ENCODE data around the gene STK17A. TPM values are rescaled to one million over a fixed set of nuclear protein-coding genes. Genes with fewer than 3 reads are reported as not detected.

Gene STK17A
- total RNA-seq, 1 donor from 2014 or later, result 16.7 TPM

DNA sequence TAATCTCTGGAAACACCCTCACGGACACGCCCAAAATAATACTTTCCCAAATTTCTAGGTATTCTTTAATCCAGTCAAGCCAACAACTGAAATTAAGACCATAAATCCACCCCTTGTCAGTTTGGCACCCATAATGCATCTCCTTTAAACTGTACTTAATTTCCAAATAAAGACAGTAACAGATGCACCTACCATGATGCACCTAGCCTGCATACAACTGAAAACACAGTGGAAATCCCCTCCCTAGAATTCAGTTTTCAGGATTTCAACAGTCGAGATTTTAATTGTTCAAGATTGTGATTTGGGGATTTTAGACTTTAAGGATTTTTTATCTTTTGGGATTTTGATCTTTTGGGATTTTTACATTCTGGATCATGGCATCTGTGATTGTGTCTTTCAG lies 17.1 kb downstream of the STK17A start:
- H3K9me3 ChIP-seq, result no peaks in the 10 kb centered on the region
- TF ChIP-seq POLR2AphosphoS5 (IDR thresholded peaks at IDR 0.05; ENCODE audit: insufficient read depth in 1 of 2, low read depth in 1 of 2) (no peak), POLR2A (IDR thresholded peaks at IDR 0.05) (no peak)
- TF ChIP-seq, protein P1, sequence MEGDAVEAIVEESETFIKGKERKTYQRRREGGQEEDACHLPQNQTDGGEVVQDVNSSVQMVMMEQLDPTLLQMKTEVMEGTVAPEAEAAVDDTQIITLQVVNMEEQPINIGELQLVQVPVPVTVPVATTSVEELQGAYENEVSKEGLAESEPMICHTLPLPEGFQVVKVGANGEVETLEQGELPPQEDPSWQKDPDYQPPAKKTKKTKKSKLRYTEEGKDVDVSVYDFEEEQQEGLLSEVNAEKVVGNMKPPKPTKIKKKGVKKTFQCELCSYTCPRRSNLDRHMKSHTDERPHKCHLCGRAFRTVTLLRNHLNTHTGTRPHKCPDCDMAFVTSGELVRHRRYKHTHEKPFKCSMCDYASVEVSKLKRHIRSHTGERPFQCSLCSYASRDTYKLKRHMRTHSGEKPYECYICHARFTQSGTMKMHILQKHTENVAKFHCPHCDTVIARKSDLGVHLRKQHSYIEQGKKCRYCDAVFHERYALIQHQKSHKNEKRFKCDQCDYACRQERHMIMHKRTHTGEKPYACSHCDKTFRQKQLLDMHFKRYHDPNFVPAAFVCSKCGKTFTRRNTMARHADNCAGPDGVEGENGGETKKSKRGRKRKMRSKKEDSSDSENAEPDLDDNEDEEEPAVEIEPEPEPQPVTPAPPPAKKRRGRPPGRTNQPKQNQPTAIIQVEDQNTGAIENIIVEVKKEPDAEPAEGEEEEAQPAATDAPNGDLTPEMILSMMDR (IDR thresholded peaks at IDR 0.05), result no peak

DNA sequence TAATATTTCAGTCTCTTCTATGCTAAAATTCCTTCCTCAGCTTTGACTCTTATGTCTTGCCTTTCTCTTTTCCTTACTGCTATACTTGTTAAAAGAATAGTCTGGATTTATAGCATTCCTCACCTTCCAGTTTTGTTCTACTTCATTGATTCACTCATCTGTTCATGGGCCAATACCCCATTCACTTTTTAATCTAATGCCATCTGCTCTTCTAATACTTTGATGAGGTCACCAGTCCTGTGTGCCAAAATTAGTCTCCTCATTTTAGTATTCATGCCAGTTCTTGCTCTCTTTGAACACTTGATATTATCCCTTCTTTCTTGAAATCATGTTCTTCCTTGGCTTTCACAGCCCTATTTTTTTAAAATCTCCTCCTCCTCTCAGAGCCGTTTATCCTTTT lies 19.3 kb downstream of the STK17A start:
- H3K27ac ChIP-seq, result no peak overlapping the region
- H3K4me1 ChIP-seq, result peaks cover 9% of the 10 kb centered on the region
- H3K4me3 ChIP-seq, result no peak overlapping the region
- H3K9me3 ChIP-seq, result no peaks in the 10 kb centered on the region
- no peak for DNase-seq (ENCODE audit: extremely low spot score in 2 of 2)
- H3K27me3 ChIP-seq, result no peaks in the 10 kb centered on the region
- intact Hi-C loops (cut with DNase I), result no loop called here
- TF ChIP-seq POLR2A (IDR thresholded peaks at IDR 0.05) (no peak), POLR2AphosphoS5 (IDR thresholded peaks at IDR 0.05; ENCODE audit: insufficient read depth in 1 of 2, low read depth in 1 of 2) (no peak)
- TF ChIP-seq, protein P1 (IDR thresholded peaks at IDR 0.05), result no peak
- peaks cover 0 to 25% of the 10 kb centered on the region in 2 donors for H3K36me3 ChIP-seq

More for the DNA sequence above, 17.1 kb downstream of the STK17A start:
- no peaks in the 10 kb centered on the region for H3K27me3 ChIP-seq
- no peak overlapping the region for H3K27ac ChIP-seq
- intact Hi-C loops (cut with DNase I), result no loop called here
- peaks cover 9% of the 10 kb centered on the region for H3K4me1 ChIP-seq
- peaks cover 0 to 32% of the 10 kb centered on the region in 2 donors for H3K36me3 ChIP-seq
- no peak for DNase-seq (ENCODE audit: extremely low spot score in 2 of 2)
- H3K4me3 ChIP-seq, result no peak overlapping the region

DNA sequence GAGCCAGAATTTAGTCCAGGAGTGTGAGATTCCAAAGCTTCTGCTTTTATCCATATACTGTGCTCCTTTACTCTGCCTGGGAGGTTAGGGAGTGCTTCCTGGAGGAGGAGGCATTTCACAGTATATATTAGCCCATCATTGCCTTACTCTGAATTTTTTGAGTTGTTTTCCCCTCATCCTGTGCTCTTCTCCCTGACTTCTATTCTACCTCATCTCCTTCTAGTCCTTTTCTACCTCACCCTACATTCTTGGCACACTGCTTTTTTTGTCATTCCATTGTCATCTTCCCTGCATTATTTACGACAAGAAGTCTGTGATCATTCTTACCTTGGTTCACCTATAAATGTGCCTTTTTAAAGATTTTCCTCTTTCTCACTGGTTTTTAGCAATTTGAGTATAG lies 21.3 kb downstream of the STK17A start:
- TF ChIP-seq POLR2AphosphoS5 (IDR thresholded peaks at IDR 0.05; ENCODE audit: insufficient read depth in 1 of 2, low read depth in 1 of 2) (no peak), POLR2A (IDR thresholded peaks at IDR 0.05) (no peak)
- TF ChIP-seq, protein P1 (IDR thresholded peaks at IDR 0.05), result no peak
- Histone ChIP-seq H3K27me3 (no peaks in the 10 kb centered on the region), H3K4me1 (peaks cover 9% of the 10 kb centered on the region), H3K4me3 (no peak overlapping the region), H3K9me3 (no peaks in the 10 kb centered on the region), H3K27ac (no peak overlapping the region), H3K36me3 (peaks cover 0 to 6% of the 10 kb centered on the region in 2 donors)
- no peak for DNase-seq (ENCODE audit: extremely low spot score in 2 of 2)
- intact Hi-C loops (cut with DNase I), result no loop called here

DNA sequence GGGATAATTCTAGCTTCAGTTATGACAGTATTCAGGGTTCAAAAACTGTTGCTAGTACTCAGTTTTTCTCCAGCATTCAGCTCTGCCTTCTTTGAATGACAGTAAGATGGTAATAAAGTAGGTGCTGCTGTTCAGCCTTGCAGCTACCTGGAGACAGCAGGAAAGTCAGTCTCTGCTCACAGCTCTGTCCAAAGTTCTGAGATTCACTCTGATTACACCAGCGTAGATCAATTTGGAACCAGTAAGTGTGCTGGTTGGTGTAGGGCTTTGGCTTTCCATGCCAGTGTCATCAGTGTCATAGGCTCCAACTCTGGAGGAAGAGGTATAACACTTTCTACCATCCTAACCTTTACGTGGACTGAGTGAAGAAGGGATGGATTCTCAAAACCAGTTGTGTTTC lies 26.2 kb downstream of the STK17A start:
- no peaks in the 10 kb centered on the region for H3K9me3 ChIP-seq
- intact Hi-C loops (cut with DNase I), result no loop called here
- peaks cover 24% of the 10 kb centered on the region for H3K4me1 ChIP-seq
- no peak overlapping the region for H3K27ac ChIP-seq
- no peaks in the 10 kb centered on the region for H3K27me3 ChIP-seq
- TF ChIP-seq POLR2AphosphoS5 (IDR thresholded peaks at IDR 0.05; ENCODE audit: insufficient read depth in 1 of 2, low read depth in 1 of 2) (no peak), POLR2A (IDR thresholded peaks at IDR 0.05) (no peak)
- TF ChIP-seq, protein P1 (IDR thresholded peaks at IDR 0.05), result no peak
- no peak for DNase-seq (ENCODE audit: extremely low spot score in 2 of 2)
- H3K36me3 ChIP-seq, result no peaks in the 10 kb centered on the region
- no peak overlapping the region for H3K4me3 ChIP-seq

DNA sequence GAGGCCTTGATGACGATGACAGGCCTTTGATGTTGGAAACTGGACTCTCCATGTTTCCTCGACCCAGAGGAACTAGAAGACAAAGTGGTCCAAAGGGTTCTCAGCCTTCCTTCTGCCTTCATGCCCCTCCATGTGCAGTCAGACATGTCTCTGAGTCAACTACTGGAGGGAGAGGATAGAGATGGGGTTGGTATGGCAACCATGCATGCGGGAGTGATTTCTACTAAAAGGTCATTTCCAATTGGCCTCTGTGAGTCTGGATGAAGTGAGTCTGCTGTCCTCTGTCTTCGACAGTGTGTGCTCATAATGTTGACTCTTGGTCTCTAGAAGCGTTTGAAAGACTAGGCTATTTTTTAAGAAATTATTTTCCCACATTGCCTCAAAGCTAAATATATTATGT lies 29.2 kb downstream of the STK17A start:
- Histone ChIP-seq H3K27me3 (no peaks in the 10 kb centered on the region), H3K4me3 (no peak overlapping the region), H3K9me3 (no peaks in the 10 kb centered on the region), H3K27ac (peak overlapping the region; percentile 30), H3K36me3 (no peaks in the 10 kb centered on the region), H3K4me1 (peaks cover 24% of the 10 kb centered on the region)
- intact Hi-C loops (cut with DNase I), result no loop called here
- no peak for DNase-seq (ENCODE audit: extremely low spot score in 2 of 2)
- TF ChIP-seq, protein P1 (IDR thresholded peaks at IDR 0.05), result no peak
- TF ChIP-seq POLR2AphosphoS5 (IDR thresholded peaks at IDR 0.05; ENCODE audit: insufficient read depth in 1 of 2, low read depth in 1 of 2) (no peak), POLR2A (IDR thresholded peaks at IDR 0.05) (no peak)
